Measurements from ENCODE around the gene ANXA11. TPM values are rescaled to one million over a fixed set of nuclear protein-coding genes. Genes with fewer than 3 reads are reported as not detected.

Gene ANXA11
- 85.2 and 131 TPM in 2 replicates for polyA plus RNA-seq

GRCh38 chr10:80205477-80206276 is at the start of gene ANXA11:
TSS of gene ANXA11 (minus strand) at chr10:80205537. CDS start at chr10:80172861, 32,676 bp downstream.

GRCh38 chr10:80132299-80133139 is 72.8 kb downstream of the ANXA11 start, which contains the start of gene PLAC9:
TSS of gene PLAC9 (plus strand) at chr10:80132730. CDS start at chr10:80132763, 33 bp downstream.

Other genes starting within 250 kb of the ANXA11 start
- gene TMEM254, start 126.9 kb downstream of the ANXA11 start, polyA plus RNA-seq, result 19.5 and 25.8 TPM in 2 replicates
- gene PLAC9, start 72.8 kb downstream of the ANXA11 start, polyA plus RNA-seq, result 2.4 TPM in 1 of 2 replicates, not detected in the other
- not detected in 2 replicates for gene MAT1A, start 84.1 kb upstream of the ANXA11 start, polyA plus RNA-seq
- not detected in 2 replicates for gene DYDC1, start 151.2 kb upstream of the ANXA11 start, polyA plus RNA-seq
- 0.83 TPM in 1 of 2 replicates, not detected in the other for gene DYDC2, start 151.2 kb upstream of the ANXA11 start, polyA plus RNA-seq
- 43.4 and 77.3 TPM in 2 replicates for gene PRXL2A, start 203.0 kb upstream of the ANXA11 start, polyA plus RNA-seq
- 22.3 and 30.3 TPM in 2 replicates for gene TSPAN14, start 248.8 kb upstream of the ANXA11 start, polyA plus RNA-seq

Measured in Purkinje cell (primary cell).